ENCODE measurements around the gene LTA.
A peak's percentile ranks its signal among the peaks of the same experiment; 100 is the strongest.
"Not testable (repeated sequence)": the region's sequence is repeated elsewhere in the genome, so short reads cannot be mapped to it uniquely, and the experiment has no call there.

Gene LTA

DNA sequence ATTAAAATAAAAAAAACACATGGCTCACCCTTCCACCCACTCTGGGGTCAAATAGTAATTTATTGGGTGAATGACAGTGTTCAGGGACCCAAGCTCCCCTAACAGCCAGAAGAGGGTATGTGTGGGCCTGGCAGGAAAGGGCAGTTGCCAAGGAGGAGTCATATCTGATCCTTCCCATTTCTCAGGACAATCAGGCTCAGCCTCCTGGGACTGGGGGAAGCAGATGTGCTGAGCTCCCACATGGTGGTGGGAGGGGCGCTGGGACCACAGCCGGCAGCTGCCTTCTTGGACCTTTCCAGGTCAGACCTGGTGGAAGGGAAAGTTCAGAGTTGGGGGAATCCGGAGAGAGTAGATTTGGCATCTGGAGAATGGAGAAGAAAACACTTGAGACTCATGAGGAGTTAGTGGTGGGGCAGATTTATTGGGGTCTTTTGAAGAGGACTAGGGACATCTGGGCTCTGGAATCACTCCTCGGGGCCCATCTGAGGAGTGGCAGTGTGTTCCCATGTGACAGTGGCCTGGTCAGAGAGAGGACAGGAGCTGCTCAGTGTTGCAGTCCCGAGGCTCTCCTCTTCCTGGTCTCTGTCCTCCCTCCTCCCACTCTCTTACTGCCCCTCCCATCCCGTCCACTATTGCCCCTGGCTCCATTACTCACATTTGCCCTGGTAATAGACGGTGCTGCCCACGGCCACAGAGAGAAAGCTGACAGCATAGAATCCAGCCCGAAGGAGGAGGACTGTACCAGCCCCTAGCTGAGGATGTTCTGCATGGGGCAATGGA lies 17.0 kb downstream of the LTA start:
- no peak for DNase-seq

DNA sequence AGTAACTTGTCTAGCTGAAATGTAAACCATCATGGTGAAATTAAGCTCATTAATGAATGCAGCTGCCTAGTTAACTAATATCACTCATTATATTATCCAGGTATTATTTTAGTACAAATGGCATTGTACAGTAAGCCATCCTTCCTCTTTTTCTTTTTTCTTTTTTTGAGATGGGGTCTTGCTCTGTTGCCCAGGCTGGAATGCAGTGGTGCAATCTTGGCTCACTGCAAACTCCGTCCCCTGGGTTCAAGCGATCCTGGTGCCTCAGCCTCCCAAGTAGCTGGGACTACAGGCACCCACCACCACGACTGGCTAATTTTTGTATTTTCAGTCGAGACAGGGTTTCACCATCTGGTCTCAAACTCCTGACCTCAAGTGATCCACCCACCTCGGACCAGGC lies 18.6 kb downstream of the LTA start:
- DNase-seq: not testable (repeated sequence)

DNA sequence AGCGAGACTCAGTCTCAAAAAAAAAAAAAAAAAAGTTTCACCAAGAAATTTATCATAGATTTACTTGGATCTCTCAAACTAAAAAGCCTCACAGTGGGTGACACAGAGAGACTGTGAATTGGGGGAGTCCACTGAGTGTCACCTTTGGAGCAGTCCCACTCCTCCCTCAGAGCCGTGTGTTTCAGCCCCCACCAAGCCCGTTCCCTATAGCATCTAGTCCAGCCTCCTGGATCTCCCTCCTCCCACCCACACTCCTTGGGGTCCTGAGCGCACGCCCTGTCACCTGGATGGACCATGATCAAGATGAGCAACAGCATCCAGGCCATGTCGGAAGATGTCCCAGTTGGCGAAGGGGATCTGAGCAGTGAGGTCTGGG lies 20.3 kb downstream of the LTA start:
- no peak for DNase-seq

GRCh38 chr6:31597006-31597405 lies 24.9 kb downstream of the LTA start:
- no peak for DNase-seq

DNA sequence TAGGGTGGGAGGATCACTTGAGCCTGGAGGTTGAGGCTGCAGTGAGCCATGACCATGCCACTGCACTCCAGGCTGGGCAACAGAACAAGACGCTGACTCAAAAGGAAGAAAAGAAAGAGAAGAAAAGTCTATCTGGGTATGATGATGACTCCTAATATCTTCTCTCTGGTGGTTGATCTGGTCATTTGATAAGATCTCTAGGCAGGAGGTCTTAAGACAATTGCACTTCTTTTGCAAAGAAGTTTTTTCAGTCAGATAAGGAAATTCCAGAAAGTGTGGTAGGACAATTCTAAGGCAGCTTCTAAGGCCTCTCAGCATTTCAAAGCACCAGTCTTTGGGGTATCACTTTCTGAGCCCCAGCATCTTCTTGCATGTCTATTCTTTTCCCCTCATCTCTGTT lies 35.2 kb downstream of the LTA start:
- DNase-seq: no peak

DNA sequence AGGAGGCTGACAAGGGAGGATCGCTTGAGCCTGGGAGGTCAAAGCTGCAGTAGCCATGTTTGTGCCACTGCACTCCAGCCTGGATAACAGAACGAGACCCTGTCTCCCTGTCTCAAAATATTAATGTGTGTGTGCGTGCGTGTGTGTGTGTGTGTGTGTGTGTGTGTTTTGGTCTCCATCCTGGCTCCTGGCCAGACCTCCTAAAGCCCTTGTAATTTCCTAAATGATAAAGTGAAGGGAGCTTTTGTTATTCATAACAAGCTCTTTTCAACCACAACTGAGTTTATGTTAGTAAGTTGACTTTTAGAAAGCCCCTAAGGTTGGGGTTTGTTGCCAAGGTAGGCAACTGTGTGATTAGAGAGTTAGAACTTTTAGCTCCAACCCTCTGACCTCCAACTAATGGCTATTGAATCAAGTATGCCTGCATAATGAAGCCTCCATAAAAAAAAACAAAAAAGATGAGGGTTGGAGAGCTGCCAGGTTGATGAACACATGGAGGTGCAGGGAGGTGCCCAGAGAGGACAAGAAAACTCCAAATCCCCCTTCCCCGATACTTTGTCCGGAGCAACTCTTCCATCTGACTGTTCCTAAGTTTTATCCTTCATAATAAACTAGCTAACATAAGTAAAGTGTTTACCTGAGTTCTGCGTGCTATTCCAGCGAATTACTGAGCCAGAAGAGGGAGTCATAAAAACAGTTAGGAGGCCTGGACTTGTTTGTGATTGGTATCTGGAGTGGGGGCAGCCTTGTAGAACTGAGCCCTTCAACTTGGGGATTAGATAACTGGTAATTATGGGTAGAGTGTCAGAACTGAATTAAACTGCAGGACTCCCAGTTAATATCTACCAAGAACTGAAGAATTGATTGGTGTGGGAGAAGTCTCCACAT lies 37.7 kb downstream of the LTA start:
- peak; percentile 31 for DNase-seq

GRCh38 chr6:31610968-31611367 lies 38.9 kb downstream of the LTA start:
- no peak for DNase-seq

DNA sequence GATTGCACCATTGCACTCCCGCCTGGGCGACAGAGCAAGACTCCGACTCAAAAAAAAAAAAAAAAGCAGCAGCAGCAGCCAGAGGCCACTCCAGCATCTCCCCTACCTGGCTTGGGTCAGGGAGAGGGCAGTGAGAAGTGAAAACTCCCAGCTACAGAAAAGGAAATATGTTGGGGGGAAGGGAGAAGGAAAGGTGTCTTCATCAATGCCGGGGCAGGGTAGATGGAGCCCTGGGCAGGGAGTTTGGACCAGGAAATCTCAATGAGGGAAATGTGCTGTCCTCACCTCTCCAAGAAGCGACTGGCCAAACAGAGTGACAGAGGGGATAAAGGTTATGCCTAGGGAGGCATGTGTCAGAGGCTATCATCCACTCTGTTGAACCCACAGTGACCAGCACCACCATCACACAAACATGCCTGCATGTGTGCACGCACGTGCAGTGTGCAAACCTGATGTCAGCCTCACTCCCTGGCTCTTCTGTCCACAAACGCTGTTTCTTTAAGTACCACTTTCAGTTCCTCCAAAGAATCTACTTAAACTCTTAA lies 42.1 kb downstream of the LTA start:
- no peak for DNase-seq

DNA sequence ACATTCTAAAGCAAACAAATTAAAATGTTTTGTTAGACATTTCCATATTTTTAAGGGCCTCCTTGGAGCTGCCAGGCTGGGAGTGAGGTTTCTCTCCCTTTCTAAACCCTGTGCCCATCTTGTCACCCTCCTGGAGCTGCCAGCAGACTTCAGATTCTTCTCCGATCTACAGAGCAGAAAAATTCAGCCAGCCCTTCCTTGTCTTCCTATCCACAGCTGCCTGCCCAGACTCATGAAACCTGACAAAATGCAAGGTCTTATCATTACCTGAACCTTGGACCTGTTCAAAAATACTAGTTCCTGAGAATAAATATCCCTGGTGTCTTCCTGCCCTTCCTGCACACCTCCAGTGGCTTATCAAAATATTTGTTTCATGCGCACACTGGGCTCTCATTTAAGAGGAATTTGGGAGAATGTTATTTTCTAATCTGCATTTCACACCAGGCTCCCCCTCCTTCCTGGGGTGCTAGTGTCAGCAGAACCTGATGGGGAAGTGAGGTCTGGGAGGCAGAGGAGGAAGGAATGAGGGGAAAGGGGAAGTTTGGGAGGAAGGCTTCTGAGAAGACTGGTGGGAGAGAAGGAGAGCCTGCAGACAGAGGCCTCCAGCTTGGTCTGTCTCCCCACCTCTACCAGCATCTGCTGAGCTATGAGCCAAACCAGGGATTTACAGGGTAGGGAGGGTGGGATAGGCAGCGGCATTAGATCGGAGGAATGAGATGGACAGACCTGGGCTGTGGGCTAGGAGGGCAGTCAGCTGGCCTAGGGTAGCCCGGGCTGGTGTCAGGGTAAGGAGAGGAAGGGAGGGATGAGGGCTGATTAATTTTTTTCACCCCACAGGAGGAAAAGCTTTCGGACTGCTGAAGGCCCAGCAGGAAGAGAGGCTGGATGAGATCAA lies 42.8 kb downstream of the LTA start, which contains the start of gene AIF1:
Gene AIF1, plus strand, starts transcription at position 551 of the 895 bp plus-strand sequence. Its CDS starts 96 bp downstream, at position 647.
- no peak for DNase-seq

DNA sequence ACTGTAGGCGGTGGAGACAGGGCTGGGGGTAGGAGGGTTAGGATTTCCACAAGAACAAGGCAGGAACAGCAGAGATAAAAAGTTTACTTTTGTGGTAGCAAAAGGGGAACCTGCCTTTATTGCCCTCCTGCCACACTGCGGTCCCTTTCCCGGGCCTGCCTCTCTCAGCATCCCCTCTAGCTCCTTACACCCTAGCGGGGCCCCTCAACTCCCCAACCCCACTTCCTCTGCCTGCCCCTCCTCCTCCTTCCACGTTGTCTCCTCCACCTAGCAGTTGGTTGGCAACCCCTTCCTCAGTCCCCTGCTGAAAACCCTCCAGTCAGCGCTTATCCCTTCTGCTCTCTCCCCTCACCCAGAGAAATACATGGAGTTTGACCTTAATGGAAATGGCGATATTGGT lies 43.7 kb downstream of the LTA start:
- DNase-seq: no peak

DNA sequence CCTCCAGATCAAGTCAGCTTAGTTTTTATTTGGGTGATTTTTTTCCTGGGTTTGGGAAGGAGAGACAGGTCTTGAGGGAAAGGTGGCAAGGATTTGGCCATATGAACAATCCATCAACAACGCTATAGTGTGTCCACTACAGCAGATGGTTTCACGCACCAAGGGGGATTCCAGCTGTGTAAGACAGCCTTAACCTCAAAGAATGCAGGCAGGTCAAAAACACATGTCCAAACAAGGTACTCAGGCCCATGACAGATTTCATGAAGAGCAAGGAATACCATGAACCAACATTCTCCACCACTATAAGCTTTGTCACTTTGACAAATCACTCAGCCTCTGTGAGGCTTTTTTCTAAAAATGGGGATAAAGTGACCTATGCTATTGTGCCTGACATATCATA lies 44.9 kb downstream of the LTA start:
- no peak for DNase-seq

- DNase-seq: peak; percentile 98
Measured at GRCh38 chr6:31619805-31620585, 47.9 kb downstream of the LTA start.

GRCh38 chr6:31620586-31621319 lies 48.7 kb downstream of the LTA start, which contains the start of gene PRRC2A:
Gene PRRC2A (plus strand): TSS chr6:31620715. CDS start chr6:31622790, 2,075 bp downstream.
- DNase-seq: peak; percentile 82

DNA sequence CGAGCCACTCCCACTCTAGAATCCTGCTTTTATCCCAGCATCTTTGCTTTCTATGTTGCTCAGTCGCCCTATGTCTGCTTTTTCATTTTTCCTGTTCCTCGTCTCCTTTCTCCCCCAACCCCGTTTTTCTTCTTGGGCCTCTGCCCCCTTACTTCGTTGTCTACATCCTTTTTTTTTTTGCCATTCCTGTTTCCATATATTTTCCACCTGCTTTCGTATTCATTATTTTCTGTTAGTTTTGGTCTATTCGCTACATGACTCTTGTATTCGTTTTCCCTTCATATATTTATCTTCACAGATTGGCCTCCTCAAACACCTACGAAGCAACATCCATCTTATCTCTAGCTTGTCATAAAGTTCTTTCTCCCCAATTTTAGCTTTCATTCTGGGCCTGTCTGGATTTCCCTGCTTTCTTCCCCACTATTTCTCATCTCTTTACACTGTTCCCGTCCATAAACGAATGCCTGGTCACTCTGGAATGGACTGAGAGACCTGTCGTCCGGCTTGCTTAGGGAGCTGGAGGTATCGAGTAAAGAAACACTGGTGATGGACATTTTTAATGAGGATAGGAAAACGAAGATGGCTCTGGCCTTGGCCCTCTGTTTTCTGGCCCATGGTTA lies 49.3 kb downstream of the LTA start:
- DNase-seq: no peak

DNA sequence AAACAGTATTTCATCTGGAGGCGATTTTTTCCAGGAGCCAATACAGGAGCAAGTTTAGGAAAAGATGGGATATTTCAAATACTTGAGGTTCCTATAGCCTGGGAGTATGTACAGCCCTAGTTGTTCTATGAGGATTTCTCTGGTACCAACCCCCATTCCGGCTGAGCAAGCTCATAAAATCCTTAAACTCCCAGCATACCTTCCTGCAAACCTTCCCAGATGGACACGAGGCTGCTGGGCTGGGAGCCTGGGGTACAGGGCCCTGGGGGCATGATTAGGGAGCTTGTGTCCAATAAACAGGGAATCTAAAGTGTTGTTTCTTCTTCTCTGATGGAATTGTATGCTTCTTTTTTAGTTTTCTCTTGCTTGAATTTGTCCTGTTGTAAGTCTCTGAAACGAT lies 49.9 kb downstream of the LTA start:
- no peak for DNase-seq

DNA sequence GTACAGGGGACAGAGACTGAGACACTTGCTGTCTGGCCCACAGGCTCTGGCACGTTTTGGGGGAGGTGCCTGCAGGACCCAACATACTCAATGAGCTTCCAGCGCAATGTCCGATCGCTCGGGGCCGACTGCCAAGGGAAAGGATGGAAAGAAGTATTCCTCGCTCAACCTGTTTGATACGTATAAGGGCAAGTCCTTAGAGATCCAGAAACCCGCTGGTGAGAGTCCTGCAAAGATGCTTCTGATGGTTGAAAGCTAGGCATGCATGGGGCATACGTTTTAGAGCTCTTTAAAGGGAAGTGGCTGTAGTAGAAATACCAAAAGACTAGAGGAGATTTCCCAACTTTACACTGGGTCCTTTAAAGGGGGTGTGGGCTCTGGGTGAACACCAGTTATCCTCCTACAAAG lies 50.6 kb downstream of the LTA start:
- DNase-seq: no peak

All from NCI-H774 (cell line).